ENCODE data around the gene FKBP2. TPM values are rescaled to one million over a fixed set of nuclear protein-coding genes. Genes with fewer than 3 reads are reported as not detected.

FKBP2 gene
- total RNA-seq, 1 experiment from 2014 or later: 84.2 TPM

DNA sequence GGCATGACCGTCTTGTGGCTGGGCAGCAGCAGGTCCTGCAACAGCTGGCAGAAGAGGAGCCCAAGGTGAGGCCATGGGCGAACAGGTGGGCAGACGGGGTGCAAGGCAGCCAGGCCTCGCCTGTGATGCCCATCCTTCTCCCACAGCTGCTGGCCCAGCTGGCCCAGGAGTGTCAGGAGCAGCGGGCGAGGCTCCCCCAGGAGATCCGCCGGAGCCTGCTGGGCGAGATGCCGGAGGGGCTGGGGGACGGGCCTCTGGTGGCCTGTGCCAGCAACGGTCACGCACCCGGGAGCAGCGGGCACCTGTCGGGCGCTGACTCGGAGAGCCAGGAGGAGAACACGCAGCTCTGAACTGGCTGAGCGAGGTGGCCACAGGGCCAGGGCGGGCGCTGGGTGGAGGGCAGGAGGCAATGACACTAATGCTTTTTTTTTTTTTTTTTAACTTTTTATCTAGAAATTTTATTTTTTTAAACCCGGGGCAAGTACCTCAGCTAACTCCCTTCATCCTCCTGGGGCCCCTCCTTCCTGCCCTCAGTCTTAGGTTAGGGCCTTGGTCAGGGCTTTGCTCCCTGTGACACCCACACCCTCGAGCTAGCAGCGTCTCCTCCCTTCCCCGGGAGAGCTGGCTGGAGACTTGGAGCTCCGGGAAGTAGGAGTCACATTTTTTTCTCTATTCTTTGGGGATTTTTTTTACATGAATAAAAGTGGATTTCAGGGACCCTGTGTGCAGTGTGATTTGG lies 26.5 kb downstream of the FKBP2 start:
- Histone ChIP-seq H3K4me1 (replicated peaks; ENCODE audit: insufficient read depth) (peaks cover 21% of the 10 kb centered on the region), H3K9me2 (ENCODE audit: insufficient read depth) (no peaks in the 10 kb centered on the region), H2AFZ (no peak overlapping the region), H3K36me3 (ENCODE audit: low read depth) (peaks cover 9% of the 10 kb centered on the region; the same call in 1 of the 2 replicates), H4K20me1 (ENCODE audit: insufficient read depth) (no peaks in the 10 kb centered on the region), H3K27me3 (ENCODE audit: insufficient read depth, low read depth) (no peaks in the 10 kb centered on the region), H3K4me2 (peak overlapping the region; percentile 91; the same call in 1 of the 2 replicates), H3K4me3 (no peak overlapping the region), H3K79me2 (ENCODE audit: low read depth) (peaks cover 9% of the 10 kb centered on the region), H3F3A (ENCODE audit: insufficient read depth, low read depth) (peaks cover 44% of the 10 kb centered on the region), H3K9me3 (ENCODE audit: insufficient read depth, low read depth) (no peaks in the 10 kb centered on the region), H3K27ac (no peak overlapping the region)
- no TSS peak for BruUV-seq (replicated peaks)
- POLR2A ChIA-PET (ENCODE audit: unreplicated experiment): interaction anchor here (0.5 to 0.9 kb wide), 6 partner anchors 15 to 88 kb away, joined by 3 to 11 read pairs (median 4); no protein-coding TSS in a partner anchor
- TF ChIP-seq EZH2 (IDR thresholded peaks at IDR 0.05; ENCODE audit: low read depth) (no peak), CTCF (conservative IDR thresholded peaks at IDR 0.05) (no peak)
- CTCF ChIA-PET: interaction anchor here (0.6 to 1.7 kb wide), 11 partner anchors 9 to 88 kb away, joined by 3 to 15 read pairs (median 3); no protein-coding TSS in a partner anchor
- DNase-seq: peak; percentile 26 to 89
- intact Hi-C loops (cut with micrococcal nuclease; ENCODE audit: unreplicated experiment): no loop called here

GRCh38 chr11:64268025-64268892 lies 27.4 kb downstream of the FKBP2 start:
- Histone ChIP-seq H3K27ac (peak overlapping the region; percentile 89), H3K4me3 (peak overlapping the region; percentile 63), H3K9me3 (ENCODE audit: insufficient read depth, low read depth) (no peaks in the 10 kb centered on the region), H2AFZ (no peak overlapping the region; the same call in 1 of the 2 replicates), H3K36me3 (ENCODE audit: low read depth) (peaks cover 1% of the 10 kb centered on the region; the same call in 1 of the 2 replicates), H3K27me3 (ENCODE audit: insufficient read depth, low read depth) (no peaks in the 10 kb centered on the region), H3F3A (ENCODE audit: insufficient read depth, low read depth) (peaks cover 49% of the 10 kb centered on the region), H3K4me1 (replicated peaks; ENCODE audit: insufficient read depth) (peaks cover 25% of the 10 kb centered on the region), H3K9me2 (ENCODE audit: insufficient read depth) (no peaks in the 10 kb centered on the region), H4K20me1 (ENCODE audit: insufficient read depth) (no peaks in the 10 kb centered on the region), H3K4me2 (peak overlapping the region; percentile 91), H3K79me2 (ENCODE audit: low read depth) (peaks cover 18% of the 10 kb centered on the region)
- DNase-seq: peak; percentile 64 to 88
- ChIA-PET POLR2A (ENCODE audit: unreplicated experiment) (interaction anchor here (0.5 to 0.6 kb wide), 2 partner anchors 52 to 654 kb away, joined by 4 to 6 read pairs; partner anchors contain the start of gene PLAAT3), CTCF (interaction anchor here (0.6 to 1.3 kb wide), 5 partner anchors 9 to 87 kb away, joined by 3 to 14 read pairs (median 6); no protein-coding TSS in a partner anchor)
- TF ChIP-seq CTCF (conservative IDR thresholded peaks at IDR 0.05): no peak
- no peak for TF ChIP-seq EZH2 (IDR thresholded peaks at IDR 0.05; ENCODE audit: low read depth)
- intact Hi-C loops (cut with micrococcal nuclease; ENCODE audit: unreplicated experiment): no loop called here
- no TSS peak for BruUV-seq (replicated peaks)
